HG02642 (cell line): ENCODE measurements around the gene COL11A2.

ENCODE experiments used
- ATAC-seq: cut with Tn5 transposase; IDR thresholded peaks from one replicate; pipeline ENCODE4 v1.9.1; 2021; ENCODE audit warnings: mild to moderate bottlenecking; ENCODE audit not compliant: unreplicated experiment, poor library complexity

The COL11A2 gene

GRCh38 chr6:33194431-33194979 is 2.2 kb upstream of the COL11A2 start:
- no peak for ATAC-seq

- no peak for ATAC-seq
Measured at GRCh38 chr6:33193619-33194018, 1.4 kb upstream of the COL11A2 start.

- ATAC-seq, result no peak
Measured at GRCh38 chr6:33192671-33193602, 670 bp upstream of the COL11A2 start.

- ATAC-seq, result no peak
Measured at GRCh38 chr6:33191383-33192104, 723 bp downstream of the COL11A2 start.

GRCh38 chr6:33190504-33191107 is 1.7 kb downstream of the COL11A2 start:
- no peak for ATAC-seq

GRCh38 chr6:33189625-33190448 is 2.4 kb downstream of the COL11A2 start:
- ATAC-seq, result no peak

GRCh38 chr6:33189164-33189563 is 3.1 kb downstream of the COL11A2 start:
- no peak for ATAC-seq

GRCh38 chr6:33187809-33188208 is 4.5 kb downstream of the COL11A2 start:
- no peak for ATAC-seq

GRCh38 chr6:33185654-33186187 is 6.5 kb downstream of the COL11A2 start:
- no peak for ATAC-seq

GRCh38 chr6:33185190-33185589 is 7.1 kb downstream of the COL11A2 start:
- ATAC-seq, result no peak

GRCh38 chr6:33183071-33183683 is 9.1 kb downstream of the COL11A2 start:
- no peak for ATAC-seq

- ATAC-seq, result no peak
Measured at GRCh38 chr6:33181141-33181540, 11.1 kb downstream of the COL11A2 start.

- no peak for ATAC-seq
Measured at GRCh38 chr6:33178755-33179475, 13.4 kb downstream of the COL11A2 start.

GRCh38 chr6:33177552-33178446 is 14.5 kb downstream of the COL11A2 start:
- ATAC-seq, result no peak

GRCh38 chr6:33176906-33177305 is 15.4 kb downstream of the COL11A2 start:
- no peak for ATAC-seq

GRCh38 chr6:33175436-33176069 is 16.7 kb downstream of the COL11A2 start:
- ATAC-seq, result no peak

GRCh38 chr6:33174784-33175183 is 17.5 kb downstream of the COL11A2 start:
- no peak for ATAC-seq
